Measurements from ENCODE around the gene PLXND1.

- TF ChIP-seq POLR2A (IDR thresholded peaks at IDR 0.05; ENCODE audit: low read depth, low read length) (no peak), POLR2AphosphoS5 (IDR thresholded peaks at IDR 0.05; ENCODE audit: low read depth, low read length) (no peak)
These were observed 33.0 kb downstream of the PLXND1 start for GRCh38 chr3:129573493-129573892.

All from GM12892 (cell line).